HEK293 (cell line): Measurements from ENCODE around the gene GYS2.

ENCODE experiments used
- CTCF ChIA-PET: fragments of 350-600 bp; formaldehyde crosslinking; extraction: SDS; loops from one replicate; lab custom pipeline; 2021; ENCODE audit warnings: antibody characterized with exemption; lab: Yijun Ruan, JAX
- POLR2A ChIA-PET: fragments of 300-600 bp; formaldehyde crosslinking; extraction: SDS; loops from one replicate; lab custom pipeline; 2020; ENCODE audit warnings: antibody characterized with exemption, inconsistent platforms; lab: Yijun Ruan, JAX
- H3K27ac ChIP-seq: fragments of 200-500 bp; sonication (Bioruptor generic); 2 replicates; pipeline ENCODE4 v1.5.1; 2014; ENCODE audit warnings: low read depth, low read length, control low read depth, inconsistent platforms; ENCODE audit errors: extremely low read depth
- H3K36me3 ChIP-seq, 2 experiments: fragments of 200-500 bp in 1 of 2; sonication (Bioruptor generic) in 1 of 2; 1 replicate in 1 of 2; 2 replicates in 1 of 2; pipeline ENCODE4 v1.5.1; 2014 to 2017; ENCODE audit warnings: inconsistent platforms in 2 of 2, low read length in 2 of 2; ENCODE audit not compliant: control insufficient read depth in 2 of 2, insufficient read depth in 1 of 2
- H3K4me1 ChIP-seq: fragments of 200-500 bp; sonication (Bioruptor generic); 2 replicates; pipeline ENCODE4 v1.5.1; 2014; ENCODE audit warnings: mild to moderate bottlenecking, low read length, inconsistent platforms; ENCODE audit not compliant: control insufficient read depth, insufficient read depth
- H3K4me3 ChIP-seq: 2 replicates; pipeline ENCODE4 v1.5.1; 2011; ENCODE audit warnings: low read depth, mild to moderate bottlenecking, control low read depth, low read length, moderate library complexity
- H3K9me3 ChIP-seq: fragments of 200-500 bp; sonication (Bioruptor generic); 2 replicates; pipeline ENCODE4 v1.5.1; 2014; ENCODE audit warnings: low read depth, low read length, inconsistent platforms; ENCODE audit not compliant: control insufficient read depth, insufficient read depth
- GLI2 ChIP-seq: fragments of 450-650 bp; formaldehyde crosslinking; IDR thresholded peaks from 2 replicates; pipeline ENCODE4; 2017; ENCODE audit warnings: missing biosample characterization, missing genetic modification characterization, low read depth, borderline replicate concordance
- GLIS1 ChIP-seq: fragments of 450-650 bp; formaldehyde crosslinking; IDR thresholded peaks from 2 replicates; pipeline ENCODE4 v1.5.1; 2016; ENCODE audit warnings: missing biosample characterization, missing genetic modification characterization
- GLIS2 ChIP-seq: fragments of 450-650 bp; formaldehyde crosslinking; IDR thresholded peaks from 2 replicates; pipeline ENCODE4 v1.5.1; 2016; ENCODE audit warnings: missing biosample characterization, missing genetic modification characterization
- IKZF3 ChIP-seq: fragments of 450-650 bp; IDR thresholded peaks from 2 replicates; pipeline ENCODE4 v1.5.0; 2018; ENCODE audit warnings: missing biosample characterization, mild to moderate bottlenecking, missing genetic modification characterization, moderate library complexity
- ZFHX2 ChIP-seq: fragments of 450-650 bp; formaldehyde crosslinking; conservative IDR thresholded peaks from 2 replicates; pipeline ENCODE4 v1.5.1; 2016; ENCODE audit warnings: missing biosample characterization, missing genetic modification characterization
- ZFP41 ChIP-seq: fragments of 450-650 bp; formaldehyde crosslinking; IDR thresholded peaks from 2 replicates; pipeline ENCODE4 v1.5.1; 2016; ENCODE audit warnings: missing biosample characterization, missing genetic modification characterization, borderline replicate concordance
- ZNF133 ChIP-seq: fragments of 450-650 bp; formaldehyde crosslinking; IDR thresholded peaks from 2 replicates; pipeline ENCODE4 v1.5.1; 2016; ENCODE audit warnings: missing biosample characterization, missing genetic modification characterization
- ZNF157 ChIP-seq: fragments of 450-650 bp; formaldehyde crosslinking; IDR thresholded peaks from 2 replicates; pipeline ENCODE4 v1.5.1; 2016; ENCODE audit warnings: missing biosample characterization, missing genetic modification characterization
- ZNF169 ChIP-seq: fragments of 450-650 bp; formaldehyde crosslinking; IDR thresholded peaks from 2 replicates; pipeline ENCODE4 v1.5.1; 2016; ENCODE audit warnings: missing biosample characterization, missing genetic modification characterization
- ZNF2 ChIP-seq: fragments of 450-650 bp; formaldehyde crosslinking; IDR thresholded peaks from 2 replicates; pipeline ENCODE4 v1.5.1; 2016; ENCODE audit warnings: missing biosample characterization, missing genetic modification characterization
- ZNF266 ChIP-seq: fragments of 450-650 bp; formaldehyde crosslinking; IDR thresholded peaks from 2 replicates; pipeline ENCODE4 v1.5.1; 2016; ENCODE audit warnings: missing biosample characterization, missing genetic modification characterization, low read depth
- ZNF350 ChIP-seq: fragments of 450-650 bp; formaldehyde crosslinking; IDR thresholded peaks from 2 replicates; pipeline ENCODE4 v1.5.0; 2017; ENCODE audit warnings: missing biosample characterization, mild to moderate bottlenecking, missing genetic modification characterization
- ZNF626 ChIP-seq: fragments of 450-650 bp; sonication (Bioruptor Pico); formaldehyde crosslinking; IDR thresholded peaks from 2 replicates; pipeline ENCODE4 v1.5.1; 2018; ENCODE audit warnings: missing biosample characterization, missing genetic modification characterization, inconsistent platforms
- ZNF785 ChIP-seq: fragments of 450-650 bp; formaldehyde crosslinking; IDR thresholded peaks from 2 replicates; pipeline ENCODE4 v1.5.1; 2016; ENCODE audit warnings: missing biosample characterization, missing genetic modification characterization
- ZXDB ChIP-seq: fragments of 450-650 bp; formaldehyde crosslinking; IDR thresholded peaks from 2 replicates; pipeline ENCODE4 v1.5.1; 2016; ENCODE audit warnings: missing biosample characterization, missing genetic modification characterization
- TF ChIP-seq, protein P1 (sequence below): fragments of 450-650 bp; formaldehyde crosslinking; IDR thresholded peaks from 2 replicates; pipeline ENCODE4 v1.5.1; 2016; ENCODE audit warnings: missing biosample characterization, missing genetic modification characterization, borderline replicate concordance
- TF ChIP-seq, protein P2 (sequence below): fragments of 450-650 bp; formaldehyde crosslinking; IDR thresholded peaks from 2 replicates; pipeline ENCODE4 v1.5.1; 2017; ENCODE audit warnings: missing biosample characterization, mild to moderate bottlenecking, missing genetic modification characterization, moderate library complexity
- TF ChIP-seq, protein P3 (sequence below): IDR thresholded peaks from 2 replicates; pipeline ENCODE4 v1.6.1; 2011; ENCODE audit warnings: mild to moderate bottlenecking, low read depth, low read length, borderline replicate concordance
- TF ChIP-seq, protein P4 (sequence below): fragments of 450-650 bp; formaldehyde crosslinking; IDR thresholded peaks from 2 replicates; pipeline ENCODE4 v1.5.1; 2017; ENCODE audit warnings: missing biosample characterization, missing genetic modification characterization
- TF ChIP-seq, protein P5 (sequence below): fragments of 450-650 bp; formaldehyde crosslinking; IDR thresholded peaks from 2 replicates; pipeline ENCODE4 v1.5.1; 2017; ENCODE audit warnings: missing biosample characterization, missing genetic modification characterization

Gene GYS2

DNA sequence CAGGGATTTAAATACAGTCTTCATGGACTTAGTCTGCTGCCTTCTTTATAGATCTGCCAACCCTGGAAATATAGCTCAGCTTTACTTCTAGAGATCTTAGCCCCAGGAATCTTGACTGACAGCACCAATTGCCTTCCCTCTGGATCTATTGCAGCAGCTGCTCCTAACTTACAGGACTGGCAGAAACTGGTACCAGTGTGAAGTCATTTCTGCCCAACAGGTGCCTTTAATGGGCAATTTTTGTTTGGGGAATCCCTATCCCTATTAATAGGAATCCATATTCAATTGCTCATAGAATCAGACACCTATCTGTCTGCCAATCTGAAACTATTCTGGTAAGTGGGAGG, 51.3 kb downstream of the GYS2 start (continued):
- TF ChIP-seq, protein P1, sequence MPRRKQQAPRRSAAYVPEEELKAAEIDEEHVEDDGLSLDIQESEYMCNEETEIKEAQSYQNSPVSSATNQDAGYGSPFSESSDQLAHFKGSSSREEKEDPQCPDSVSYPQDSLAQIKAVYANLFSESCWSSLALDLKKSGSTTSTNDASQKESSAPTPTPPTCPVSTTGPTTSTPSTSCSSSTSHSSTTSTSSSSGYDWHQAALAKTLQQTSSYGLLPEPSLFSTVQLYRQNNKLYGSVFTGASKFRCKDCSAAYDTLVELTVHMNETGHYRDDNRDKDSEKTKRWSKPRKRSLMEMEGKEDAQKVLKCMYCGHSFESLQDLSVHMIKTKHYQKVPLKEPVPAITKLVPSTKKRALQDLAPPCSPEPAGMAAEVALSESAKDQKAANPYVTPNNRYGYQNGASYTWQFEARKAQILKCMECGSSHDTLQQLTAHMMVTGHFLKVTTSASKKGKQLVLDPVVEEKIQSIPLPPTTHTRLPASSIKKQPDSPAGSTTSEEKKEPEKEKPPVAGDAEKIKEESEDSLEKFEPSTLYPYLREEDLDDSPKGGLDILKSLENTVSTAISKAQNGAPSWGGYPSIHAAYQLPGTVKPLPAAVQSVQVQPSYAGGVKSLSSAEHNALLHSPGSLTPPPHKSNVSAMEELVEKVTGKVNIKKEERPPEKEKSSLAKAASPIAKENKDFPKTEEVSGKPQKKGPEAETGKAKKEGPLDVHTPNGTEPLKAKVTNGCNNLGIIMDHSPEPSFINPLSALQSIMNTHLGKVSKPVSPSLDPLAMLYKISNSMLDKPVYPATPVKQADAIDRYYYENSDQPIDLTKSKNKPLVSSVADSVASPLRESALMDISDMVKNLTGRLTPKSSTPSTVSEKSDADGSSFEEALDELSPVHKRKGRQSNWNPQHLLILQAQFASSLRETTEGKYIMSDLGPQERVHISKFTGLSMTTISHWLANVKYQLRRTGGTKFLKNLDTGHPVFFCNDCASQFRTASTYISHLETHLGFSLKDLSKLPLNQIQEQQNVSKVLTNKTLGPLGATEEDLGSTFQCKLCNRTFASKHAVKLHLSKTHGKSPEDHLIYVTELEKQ (tag by site-specific recombination), result no peak
- no peak for TF ChIP-seq ZFHX2
- TF ChIP-seq, all 188 proteins: peak for 0

DNA sequence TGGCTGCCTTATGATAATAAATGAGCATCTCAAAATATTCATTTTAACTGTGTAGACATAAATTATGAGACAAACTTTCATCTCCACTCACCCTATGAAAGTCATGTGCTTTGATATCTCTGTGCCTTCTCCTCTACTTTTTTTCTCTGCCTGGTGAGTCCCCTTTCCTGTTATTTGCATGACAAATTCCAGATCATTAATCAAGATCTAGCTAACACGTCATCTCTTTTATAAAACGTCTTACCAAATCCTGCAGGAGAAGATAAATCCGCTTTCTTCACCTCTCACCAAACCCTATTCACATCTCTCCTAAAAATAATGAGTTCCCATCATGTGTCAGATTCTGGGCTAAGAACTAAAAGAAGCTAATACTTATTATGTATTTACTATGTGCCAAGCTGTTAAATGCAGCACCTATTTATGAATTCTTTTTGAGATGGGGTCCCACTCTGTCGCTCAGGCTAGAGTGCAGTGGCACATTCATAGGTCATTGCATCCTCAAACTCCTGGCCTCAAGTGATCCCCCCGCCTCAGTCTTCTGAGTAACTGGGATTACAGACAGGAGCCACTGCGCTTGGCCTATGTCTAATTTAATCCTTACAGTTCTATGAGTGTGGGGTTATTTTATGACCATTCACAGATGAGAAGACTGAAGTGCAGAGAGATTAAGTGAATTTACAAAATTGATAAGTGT, 51.9 kb downstream of the GYS2 start:
- CTCF ChIA-PET, result interaction anchor here (1.2 kb wide), 1 partner anchor 9 kb away, joined by 5 read pairs; no protein-coding TSS in a partner anchor
- POLR2A ChIA-PET, result no interaction called here
- Histone ChIP-seq H3K36me3 (no peaks in the 10 kb centered on the region), H3K9me3 (no peaks in the 10 kb centered on the region), H3K4me1 (no peaks in the 10 kb centered on the region), H3K27ac (no peak overlapping the region), H3K4me3 (no peak overlapping the region)
- TF ChIP-seq GLI2 (tag by site-specific recombination) (no peak), GLIS2 (tag by site-specific recombination) (no peak), ZFP41 (no peak), ZNF169 (no peak), ZNF157 (tag by site-specific recombination) (no peak)
- TF ChIP-seq, protein P2, sequence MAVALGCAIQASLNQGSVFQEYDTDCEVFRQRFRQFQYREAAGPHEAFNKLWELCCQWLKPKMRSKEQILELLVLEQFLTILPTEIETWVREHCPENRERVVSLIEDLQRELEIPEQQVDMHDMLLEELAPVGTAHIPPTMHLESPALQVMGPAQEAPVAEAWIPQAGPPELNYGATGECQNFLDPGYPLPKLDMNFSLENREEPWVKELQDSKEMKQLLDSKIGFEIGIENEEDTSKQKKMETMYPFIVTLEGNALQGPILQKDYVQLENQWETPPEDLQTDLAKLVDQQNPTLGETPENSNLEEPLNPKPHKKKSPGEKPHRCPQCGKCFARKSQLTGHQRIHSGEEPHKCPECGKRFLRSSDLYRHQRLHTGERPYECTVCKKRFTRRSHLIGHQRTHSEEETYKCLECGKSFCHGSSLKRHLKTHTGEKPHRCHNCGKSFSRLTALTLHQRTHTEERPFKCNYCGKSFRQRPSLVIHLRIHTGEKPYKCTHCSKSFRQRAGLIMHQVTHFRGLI (tag by site-specific recombination), result no peak
- TF ChIP-seq, protein P3, sequence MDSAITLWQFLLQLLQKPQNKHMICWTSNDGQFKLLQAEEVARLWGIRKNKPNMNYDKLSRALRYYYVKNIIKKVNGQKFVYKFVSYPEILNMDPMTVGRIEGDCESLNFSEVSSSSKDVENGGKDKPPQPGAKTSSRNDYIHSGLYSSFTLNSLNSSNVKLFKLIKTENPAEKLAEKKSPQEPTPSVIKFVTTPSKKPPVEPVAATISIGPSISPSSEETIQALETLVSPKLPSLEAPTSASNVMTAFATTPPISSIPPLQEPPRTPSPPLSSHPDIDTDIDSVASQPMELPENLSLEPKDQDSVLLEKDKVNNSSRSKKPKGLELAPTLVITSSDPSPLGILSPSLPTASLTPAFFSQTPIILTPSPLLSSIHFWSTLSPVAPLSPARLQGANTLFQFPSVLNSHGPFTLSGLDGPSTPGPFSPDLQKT, result no peak
- TF ChIP-seq, protein P4, sequence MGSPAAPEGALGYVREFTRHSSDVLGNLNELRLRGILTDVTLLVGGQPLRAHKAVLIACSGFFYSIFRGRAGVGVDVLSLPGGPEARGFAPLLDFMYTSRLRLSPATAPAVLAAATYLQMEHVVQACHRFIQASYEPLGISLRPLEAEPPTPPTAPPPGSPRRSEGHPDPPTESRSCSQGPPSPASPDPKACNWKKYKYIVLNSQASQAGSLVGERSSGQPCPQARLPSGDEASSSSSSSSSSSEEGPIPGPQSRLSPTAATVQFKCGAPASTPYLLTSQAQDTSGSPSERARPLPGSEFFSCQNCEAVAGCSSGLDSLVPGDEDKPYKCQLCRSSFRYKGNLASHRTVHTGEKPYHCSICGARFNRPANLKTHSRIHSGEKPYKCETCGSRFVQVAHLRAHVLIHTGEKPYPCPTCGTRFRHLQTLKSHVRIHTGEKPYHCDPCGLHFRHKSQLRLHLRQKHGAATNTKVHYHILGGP (tag by site-specific recombination), result no peak

DNA sequence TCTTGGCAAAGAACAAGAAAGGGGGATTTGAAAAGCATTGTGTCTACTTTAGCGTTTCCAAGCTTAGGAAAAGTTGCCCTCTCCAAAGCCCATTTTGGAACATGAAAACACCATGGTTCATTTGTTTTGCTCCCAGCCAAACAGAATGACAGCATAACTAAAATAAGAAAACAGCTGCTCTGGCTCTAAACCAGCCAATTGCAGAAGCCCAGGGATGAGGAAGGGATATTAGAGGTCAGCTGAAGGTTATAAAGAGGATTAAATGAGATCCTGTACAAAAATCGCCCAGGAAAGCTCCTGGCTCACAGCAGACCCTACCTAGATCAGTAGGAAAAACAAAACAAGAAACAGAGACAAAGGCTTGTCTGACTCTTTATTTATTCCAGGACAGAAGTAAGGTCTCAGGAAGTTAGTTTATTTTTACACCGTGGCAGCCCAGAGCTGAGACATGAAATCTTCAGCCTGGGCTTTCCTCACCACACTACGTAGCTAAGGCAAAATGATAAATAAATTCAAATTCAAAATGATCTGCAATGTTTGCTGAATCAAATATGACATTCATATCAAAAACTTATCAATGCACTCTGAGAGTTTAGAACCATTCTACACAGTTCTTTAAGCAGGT, 52.7 kb downstream of the GYS2 start:
- CTCF ChIA-PET, result no interaction called here
- H3K4me1 ChIP-seq, result no peaks in the 10 kb centered on the region
- H3K4me3 ChIP-seq, result no peak overlapping the region
- H3K27ac ChIP-seq, result no peak overlapping the region
- H3K9me3 ChIP-seq, result no peaks in the 10 kb centered on the region
- TF ChIP-seq ZNF133 (tag by site-specific recombination) (no peak), IKZF3 (no peak), ZNF266 (tag by site-specific recombination) (no peak), ZNF626 (tag by site-specific recombination) (no peak), GLIS1 (no peak), ZNF2 (tag by site-specific recombination) (no peak), ZNF785 (no peak), ZNF350 (tag by site-specific recombination) (no peak), ZXDB (tag by site-specific recombination) (no peak)
- TF ChIP-seq, protein P5, sequence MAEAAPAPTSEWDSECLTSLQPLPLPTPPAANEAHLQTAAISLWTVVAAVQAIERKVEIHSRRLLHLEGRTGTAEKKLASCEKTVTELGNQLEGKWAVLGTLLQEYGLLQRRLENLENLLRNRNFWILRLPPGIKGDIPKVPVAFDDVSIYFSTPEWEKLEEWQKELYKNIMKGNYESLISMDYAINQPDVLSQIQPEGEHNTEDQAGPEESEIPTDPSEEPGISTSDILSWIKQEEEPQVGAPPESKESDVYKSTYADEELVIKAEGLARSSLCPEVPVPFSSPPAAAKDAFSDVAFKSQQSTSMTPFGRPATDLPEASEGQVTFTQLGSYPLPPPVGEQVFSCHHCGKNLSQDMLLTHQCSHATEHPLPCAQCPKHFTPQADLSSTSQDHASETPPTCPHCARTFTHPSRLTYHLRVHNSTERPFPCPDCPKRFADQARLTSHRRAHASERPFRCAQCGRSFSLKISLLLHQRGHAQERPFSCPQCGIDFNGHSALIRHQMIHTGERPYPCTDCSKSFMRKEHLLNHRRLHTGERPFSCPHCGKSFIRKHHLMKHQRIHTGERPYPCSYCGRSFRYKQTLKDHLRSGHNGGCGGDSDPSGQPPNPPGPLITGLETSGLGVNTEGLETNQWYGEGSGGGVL (tag by site-specific recombination), result no peak
- POLR2A ChIA-PET, result no interaction called here
- H3K36me3 ChIP-seq, result no peaks in the 10 kb centered on the region
